Endometrial microvascular endothelial cells (primary cell): ENCODE data around the gene CA5A. TPM values are rescaled to one million over a fixed set of nuclear protein-coding genes. Genes with fewer than 3 reads are reported as not detected.
"Not testable (repeated sequence)": the region's sequence is repeated elsewhere in the genome, so short reads cannot be mapped to it uniquely, and the experiment has no call there.

Source experiments
- in situ Hi-C: cut with HindIII; loops from 2 replicates; pipeline ENCODE4 v1.10.0; 2017; ENCODE audit warnings: low sequenced_read_pairs, low pct_unique_long_range_greater_than_20kb; ENCODE audit errors: inconsistent ontology term
- total RNA-seq: library from RNA; depleted of rRNA; stranded (reverse); fragments of >200 nt; gene quantifications from one replicate; pipeline ENCODE4 v1.2.3, GENCODE V29; 2015; ENCODE audit errors: inconsistent ontology term

CA5A gene
- total RNA-seq, 1 donor from 2014 or later, result not detected

DNA sequence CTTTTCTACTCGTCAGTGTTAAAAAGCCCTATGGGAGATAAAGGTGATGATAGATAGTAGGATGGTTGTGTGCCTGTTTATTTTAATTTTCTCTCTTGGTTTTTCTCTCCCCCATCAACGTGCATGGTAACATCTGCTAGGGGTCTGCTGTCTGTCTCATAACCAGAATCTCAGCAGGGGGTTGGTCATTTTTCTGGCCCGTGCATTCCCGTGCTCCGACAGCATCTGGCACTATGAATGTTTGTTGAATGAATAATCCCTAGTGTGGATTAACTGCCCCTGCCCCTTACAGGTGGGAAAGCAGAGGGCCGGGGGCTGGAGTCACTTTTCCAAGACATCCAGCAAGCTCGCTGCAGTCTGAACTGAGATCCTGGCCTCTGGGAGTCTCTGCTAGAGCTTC is 6.3 kb downstream of the CA5A start:
- in situ Hi-C loops, result no loop called here

DNA sequence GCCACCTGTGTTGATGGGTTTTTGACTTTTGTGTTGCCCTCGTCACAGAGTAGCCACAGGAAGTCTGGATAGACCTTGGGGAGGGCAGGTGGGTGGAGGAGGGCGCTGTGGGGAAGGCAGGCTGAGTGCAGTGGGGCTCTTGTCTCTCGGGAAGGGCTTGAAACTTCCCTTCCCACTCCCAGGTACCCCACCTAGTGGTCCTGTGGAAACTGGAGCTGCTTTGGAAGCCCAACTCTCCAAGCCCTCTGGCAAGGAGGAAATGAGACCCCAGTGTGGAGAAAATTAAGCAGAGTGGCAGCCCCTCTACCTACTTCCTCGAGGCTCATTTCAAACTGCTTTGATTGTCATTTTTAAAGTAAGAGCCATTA is 9.2 kb downstream of the CA5A start:
- in situ Hi-C loops, result no loop called here

DNA sequence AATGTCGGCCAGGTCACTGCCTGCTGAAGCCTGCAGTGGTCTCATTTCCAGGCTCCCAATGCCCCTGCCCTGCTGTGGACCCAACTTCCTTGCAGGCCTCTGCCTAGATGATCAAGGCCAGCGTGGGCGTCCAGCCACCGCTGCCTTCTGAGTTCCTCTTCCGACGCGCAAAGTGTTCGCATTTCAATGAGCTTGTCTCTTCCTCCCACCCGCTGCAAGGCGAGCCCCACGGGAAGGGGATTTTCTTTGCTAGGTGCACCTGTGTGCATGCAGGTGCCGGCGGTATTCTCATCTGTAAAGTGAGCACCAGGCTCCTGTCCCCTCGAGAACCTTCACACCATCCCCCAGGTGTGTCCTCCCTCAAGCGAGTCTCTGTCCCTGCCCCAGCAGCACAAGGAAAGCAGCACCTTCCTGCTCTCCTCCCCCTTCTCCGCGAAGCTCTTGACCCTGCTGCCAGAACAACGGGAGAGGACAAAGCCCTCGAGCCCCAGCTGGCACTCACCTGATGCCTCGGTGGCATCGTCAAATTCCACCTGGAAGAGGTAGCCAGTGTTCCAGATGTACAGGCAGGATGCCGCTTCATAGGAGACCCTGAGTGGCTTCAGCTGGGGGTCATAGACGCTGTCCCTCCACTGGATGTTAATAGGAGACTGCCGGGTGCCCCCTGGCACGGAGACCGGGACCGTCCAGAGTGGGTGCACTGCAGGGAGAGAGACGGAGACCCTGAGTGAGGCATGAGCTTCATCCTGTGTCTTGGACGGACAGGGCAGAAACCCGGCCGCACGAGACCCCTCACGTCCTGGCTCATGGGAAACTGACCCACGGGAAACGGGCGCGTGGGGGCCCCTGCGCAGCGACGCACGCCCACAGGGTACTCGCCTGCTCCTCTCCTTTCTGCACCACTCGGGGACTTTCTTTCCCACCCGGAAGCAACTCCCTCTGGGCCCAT is 9.8 kb downstream of the CA5A start:
- in situ Hi-C loops, result no loop called here

DNA sequence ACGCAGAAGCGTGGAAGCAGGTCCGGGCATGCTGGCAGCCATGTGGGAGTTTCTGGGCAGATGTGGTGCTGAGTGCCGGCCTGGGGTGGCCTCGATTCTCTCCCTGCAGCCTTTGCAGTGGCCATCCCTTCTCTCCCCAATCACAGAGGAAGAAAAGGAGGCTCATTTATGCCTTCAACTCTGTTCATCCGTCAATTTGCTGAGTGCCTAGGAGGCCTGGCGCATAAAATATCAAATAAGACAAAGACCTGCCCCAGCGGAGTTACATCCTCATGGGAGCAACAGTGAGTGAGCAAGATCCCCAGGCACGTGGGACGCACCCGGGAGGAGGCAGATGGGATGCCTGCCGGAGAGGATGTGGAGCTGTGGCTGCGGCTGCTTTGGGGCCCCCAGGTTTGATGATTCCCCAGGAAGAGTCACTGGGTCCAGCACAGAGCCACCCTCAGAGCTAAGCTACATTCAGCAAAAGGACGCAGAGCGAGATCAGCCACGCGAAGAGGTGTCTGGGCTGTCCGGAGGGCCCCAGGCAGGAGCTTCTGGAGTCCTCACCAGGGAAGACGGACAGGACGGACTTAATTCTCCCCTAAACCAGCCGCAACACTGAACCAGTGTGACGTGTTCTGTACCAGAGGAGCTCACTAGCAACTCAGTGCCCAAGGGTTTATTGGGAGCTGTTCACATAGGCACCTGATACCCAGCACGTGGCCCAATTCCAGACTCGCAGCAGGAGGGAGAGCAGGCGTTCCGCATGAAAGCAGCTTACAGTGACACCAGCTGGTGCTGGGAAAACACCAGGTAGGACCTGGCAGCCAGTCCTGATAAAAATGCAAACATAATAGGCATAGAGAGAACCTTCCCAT is 11.3 kb downstream of the CA5A start:
- in situ Hi-C loops, result no loop called here

DNA sequence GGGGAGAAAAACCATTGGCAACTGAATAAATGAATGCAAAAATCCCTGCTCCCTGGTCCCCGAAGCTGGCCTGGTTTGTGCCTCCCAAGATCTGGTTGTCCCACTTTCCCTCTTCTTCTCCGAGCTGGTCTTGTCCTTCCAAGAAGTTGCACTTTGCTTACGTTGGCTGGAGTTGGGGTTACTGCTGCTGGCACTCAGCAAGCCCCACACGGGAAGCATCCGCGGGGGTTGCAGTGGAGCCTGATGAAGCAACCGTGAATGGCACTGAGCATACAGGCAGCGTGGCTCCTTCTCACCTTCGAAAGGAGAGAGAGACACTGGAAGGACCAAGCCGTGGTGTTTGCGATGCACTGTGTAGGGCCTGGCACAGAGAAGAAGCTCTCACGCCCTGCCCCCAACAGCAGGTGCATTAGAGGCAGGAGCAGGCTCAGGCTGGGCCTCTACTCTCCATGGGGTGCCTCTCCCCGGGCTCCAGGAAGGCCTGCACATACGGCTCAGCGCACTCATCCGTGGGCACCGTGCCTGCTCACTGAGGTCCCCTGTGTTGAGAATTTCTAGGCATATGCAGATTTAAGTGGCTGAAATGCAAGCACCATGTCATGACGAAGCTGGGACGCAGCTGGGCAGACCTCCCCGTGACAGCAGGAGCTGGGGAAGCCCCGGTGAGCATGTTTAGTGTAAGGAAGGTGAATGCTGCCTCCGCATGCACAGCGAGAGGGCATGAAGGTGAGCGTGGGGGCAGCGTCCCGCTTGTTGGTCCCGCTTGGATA is 12.1 kb downstream of the CA5A start:
- in situ Hi-C loops, result no loop called here

DNA sequence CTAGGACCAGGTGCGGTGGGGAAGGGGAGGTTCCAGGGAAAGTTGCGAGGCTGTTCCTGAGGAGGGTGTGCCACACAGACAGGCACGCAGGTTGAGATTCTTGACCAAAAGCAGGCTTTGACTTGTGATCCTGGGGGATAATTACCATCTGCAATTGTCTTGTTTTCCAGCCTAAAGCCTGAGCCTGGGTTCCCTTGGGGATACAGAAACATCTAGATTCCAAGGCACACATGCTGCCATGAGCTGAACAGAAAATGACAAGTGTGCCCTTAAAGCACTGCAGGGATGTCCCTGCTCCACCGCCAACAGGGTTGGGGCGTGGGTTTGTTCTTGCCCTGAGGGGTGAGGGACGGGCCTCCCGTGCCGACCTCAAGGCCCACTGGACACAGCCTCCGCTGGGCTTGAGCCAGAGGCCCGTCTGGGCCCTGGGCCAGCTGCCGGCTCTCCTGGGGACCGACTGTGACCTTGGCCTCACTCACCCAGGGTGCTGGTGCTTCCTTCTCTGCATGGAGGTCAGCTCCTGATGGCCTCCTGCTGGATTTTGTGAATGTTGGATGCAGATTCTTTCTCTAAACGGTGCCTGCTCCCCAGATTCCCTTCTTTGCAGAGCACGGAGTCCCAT is 14.0 kb downstream of the CA5A start:
- in situ Hi-C loops, result no loop called here

DNA sequence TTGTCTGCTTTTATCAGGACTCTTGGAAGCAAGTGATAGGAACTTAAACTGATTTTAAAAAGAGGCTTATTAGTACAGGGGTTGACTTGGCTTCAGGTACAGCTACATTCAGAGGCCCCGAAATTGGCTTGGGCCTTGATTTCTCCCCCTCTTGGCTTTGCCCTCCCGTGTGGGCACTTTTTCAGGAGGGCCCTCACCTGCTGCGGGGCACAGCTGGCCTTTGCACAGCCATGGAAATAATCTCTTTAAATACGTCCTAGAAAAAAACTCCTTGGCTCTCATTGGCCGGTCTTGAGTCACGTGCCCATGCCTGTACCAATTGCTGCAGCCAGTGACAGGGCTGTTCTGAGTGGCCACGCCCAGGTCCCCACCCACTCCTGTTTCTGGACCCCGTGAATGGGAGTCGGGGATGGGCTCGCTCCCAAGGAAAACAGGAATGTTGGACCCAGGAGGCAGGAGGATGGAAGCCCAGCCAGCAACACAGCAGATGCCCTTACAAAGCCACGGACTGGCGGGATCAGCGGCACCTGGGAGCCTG is 15.0 kb downstream of the CA5A start:
- in situ Hi-C loops, result no loop called here

DNA sequence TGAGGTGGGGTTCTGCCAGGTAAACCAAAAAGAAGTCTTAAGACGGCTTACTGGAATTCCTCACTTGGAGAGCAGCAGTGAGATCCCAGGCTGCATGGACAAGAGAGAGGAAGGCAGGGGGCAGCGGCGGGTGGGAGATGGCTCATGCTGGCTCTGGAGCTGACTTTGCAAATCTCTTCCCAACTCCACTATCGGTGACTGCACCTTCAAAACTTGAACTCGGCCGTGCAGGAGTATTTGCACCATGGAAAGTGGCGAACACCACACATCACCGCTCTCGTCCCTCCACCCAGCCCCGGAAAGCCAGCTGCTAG is 16.7 kb downstream of the CA5A start:
- in situ Hi-C loops, result no loop called here

DNA sequence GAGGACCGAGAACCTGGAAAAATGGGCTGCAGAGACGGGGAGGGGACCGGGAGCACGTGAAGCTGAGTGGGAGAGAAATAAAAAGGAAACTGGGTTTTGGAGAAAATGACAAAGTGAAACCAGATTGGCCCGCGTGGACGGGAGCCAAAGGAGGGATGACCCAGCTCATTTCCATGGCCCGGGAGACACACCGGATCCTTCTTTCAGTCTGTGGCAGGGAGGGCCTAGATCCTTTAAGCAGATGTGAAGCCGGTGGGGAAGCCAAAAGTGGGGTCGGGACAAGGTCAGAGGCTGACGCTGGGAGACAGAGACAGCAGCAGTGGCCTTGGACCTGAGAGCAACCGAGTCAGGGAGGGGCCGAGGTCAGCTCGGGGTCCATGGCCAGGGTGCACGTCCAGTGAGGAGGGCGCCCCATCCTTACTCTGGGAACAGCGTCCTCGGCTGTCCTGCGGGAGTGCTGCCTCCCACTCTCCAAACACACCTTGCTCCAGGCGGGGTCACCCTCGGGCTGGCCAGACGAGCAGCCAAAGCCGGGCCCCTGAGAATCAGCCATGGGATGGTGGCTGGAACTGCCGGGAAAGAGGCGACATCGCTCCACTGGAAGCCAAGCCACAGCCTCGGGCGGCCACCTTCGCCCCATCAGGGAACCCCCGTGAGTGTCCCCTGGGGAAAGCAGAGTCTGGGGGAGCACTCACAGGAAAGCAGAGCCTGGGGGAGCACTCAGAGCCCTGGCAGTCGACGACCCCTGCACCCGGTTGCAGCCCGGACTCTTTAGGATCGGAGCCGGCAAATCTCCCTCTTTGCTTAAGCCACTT is 17.3 kb downstream of the CA5A start:
- in situ Hi-C loops, result no loop called here

DNA sequence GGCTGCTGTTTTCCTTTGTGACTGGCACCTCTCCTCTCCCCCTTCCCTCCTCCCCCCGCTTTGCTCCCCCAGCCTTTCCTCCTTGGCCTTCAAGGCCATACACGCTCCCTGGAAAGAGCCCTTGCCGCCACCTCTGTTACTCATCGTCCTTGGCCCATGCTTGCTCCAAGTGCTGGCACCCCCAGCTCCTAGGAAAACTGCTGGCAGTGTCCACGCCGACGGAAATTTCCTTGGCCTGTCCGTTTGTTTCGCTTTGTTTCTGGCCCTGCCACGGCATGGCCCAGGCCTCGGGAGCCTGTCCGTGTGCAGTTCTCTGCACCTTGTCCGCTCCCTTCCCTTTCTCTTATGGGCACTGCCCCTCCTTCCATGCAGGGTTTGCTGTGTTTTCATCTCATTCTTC is 18.0 kb downstream of the CA5A start:
- in situ Hi-C loops, result no loop called here

DNA sequence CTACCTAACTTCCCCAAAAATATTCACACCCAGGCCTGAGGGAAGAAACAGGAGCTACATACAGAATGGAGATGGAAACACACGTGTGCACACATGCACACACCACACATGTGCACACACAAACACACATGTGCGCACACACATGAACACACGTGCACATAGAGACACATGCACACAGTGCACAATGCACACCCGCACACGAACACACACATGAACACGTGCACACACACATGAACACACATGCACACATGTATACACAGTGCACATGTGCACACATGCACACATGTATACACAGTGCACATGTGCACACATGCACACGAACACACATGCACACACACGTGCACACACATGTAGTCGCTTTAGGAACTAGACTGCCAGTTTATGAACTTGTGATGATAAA is 18.8 kb downstream of the CA5A start:
- in situ Hi-C loops, result no loop called here

DNA sequence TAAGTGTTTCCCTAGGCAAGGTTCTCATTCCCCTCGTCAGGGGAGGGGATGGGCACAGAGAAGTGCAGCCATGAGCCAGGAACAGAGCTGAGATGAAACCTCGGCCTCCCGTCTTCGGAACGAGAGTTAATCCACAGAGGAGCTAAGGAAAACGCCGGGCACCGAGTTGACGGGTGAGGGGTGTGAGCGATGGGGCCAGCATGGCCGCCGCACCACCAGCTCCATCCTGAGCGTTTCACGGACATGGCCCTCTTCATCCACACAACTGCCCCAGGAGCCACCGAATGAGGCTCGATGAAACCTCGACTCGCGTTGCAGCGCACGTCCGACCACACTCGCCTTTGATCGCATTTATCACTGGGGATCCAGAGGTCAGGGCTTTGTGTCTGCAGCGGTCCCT is 21.5 kb downstream of the CA5A start:
- in situ Hi-C loops, result no loop called here

DNA sequence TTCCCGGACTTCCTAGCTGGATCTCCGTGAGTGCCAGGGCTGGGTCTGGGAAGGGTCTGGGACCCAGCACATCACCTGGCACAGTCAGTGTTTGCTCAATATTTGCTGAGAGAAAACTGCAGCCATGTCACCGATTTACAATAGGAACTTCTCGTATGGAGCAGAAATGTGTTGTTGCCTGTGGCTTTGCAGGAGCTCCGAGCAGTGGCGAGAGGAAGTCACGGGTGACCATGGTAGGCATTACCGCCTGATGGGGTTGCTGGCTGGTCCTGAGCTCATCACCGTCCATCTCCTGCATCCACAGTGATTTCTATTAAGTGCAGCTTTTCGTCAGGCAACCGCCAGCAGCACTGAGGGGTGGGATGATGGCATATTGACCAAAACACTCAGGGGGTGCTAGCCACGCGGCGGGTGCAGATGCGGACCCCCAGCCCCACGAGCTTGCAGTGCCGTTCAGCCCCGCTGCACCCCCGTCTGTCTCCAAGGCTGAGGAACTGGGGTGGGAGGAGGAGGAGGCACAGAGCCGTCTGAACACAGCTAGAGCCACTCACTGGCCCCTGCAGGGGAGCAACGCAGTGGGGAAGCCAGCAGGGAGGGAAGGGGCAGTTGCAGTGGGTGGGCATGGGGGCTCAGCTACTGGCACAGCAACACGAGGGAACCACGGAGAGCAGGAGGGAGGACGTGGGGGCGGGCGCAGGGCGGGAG is 22.2 kb downstream of the CA5A start:
- in situ Hi-C loops, result not testable (repeated sequence)

DNA sequence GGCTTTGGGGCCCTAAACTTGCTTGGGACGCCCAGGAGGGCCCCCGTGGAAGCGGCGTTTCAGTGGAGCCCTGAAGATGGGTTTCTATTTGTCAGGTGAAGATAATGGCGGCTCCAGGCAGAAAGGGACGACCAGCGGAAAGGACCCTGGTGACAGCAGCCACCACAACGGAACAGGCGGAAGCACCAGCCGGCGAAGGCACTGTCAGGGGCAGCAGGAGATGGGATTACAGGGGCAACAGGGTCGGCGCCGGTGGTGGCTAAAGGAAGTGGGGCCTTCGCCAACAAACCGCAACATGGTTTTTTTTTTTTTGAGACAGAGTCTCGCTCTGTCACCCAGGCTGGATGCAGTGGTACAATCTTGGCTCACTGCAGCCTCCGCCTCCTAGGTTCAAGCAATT is 23.6 kb downstream of the CA5A start:
- in situ Hi-C loops, result not testable (repeated sequence)

DNA sequence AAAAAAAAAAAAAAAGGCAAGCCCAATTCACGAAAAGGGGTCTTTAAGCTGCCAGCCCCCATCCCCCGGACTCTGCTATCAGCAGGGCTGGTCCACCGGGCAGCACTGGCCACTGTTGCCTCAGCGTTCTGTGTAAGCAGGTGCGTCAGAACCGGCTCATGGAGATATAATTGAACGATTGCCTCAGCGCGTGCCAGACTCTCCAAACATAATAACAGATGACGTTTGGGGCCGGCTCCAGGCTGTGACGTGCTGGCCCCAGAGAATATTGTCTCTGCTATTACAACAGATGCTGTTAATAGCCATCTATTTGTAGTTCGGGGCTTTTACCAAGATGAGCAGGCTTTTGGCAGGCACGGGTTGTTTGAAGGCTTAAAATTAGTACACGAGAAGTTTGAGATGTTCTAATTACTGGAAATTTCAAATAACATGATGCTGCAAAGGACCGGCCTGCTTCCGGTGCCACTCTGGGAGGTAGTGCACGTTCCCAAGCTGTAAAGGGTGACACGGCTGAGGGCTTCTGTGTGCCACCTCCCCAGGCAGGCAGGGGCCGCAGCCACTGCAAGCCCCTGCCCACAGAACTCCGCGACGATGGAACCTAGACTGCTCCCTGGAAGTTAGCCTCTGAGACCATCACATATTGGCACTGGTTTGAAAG is 25.1 kb downstream of the CA5A start:
- in situ Hi-C loops, result not testable (repeated sequence)

DNA sequence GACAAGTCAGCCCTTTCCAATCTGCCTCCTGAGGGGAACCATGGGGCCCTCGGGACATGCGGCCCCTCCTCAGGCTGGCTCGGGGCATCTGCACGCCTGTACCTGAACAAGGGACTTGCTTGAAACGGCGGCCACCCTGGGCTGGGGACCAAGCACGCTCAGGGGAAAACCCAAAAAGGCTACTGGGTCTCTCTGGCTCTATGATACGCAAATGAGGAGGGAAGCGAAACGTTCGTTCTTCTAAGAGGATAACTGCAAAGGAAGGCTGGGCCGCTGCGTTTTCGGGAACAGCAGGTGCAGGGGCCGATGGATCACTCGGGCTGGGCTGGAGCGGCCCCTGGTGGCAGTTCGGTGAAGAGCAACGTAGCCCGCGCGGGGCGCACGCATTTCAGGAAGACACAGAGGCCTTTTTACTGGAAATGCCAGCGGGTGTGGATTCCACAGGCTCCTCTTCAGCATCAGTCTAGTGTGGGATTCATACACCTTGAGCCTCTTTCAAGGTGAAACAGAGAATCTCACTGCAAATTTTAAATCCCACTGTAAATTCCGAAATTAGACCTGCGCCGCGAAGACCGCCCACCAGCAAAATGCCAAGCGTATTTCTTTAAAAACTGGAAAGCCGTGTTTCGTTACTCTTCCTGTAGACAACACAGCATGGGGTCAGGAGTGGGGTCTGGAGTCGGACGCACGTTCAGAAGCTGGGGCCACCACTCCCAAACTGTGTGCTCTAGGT is 27.0 kb downstream of the CA5A start:
- in situ Hi-C loops, result not testable (repeated sequence)
